Fibroblast of villous mesenchyme (primary cell): ENCODE data around the gene FN1. TPM values are rescaled to one million over a fixed set of nuclear protein-coding genes. Genes with fewer than 3 reads are reported as not detected.

Source experiments
- DNase-seq: peaks from one replicate; pipeline ENCODE4 v3.0.0-alpha.2; 2010; ENCODE audit warnings: low read depth
- H3K4me3 ChIP-seq: 2 replicates; pipeline ENCODE4 v1.5.1; 2011; ENCODE audit warnings: low read depth, mild to moderate bottlenecking, low read length
- total RNA-seq: library from RNA; depleted of rRNA; stranded (reverse); fragments of >200 nt; gene quantifications from 2 replicates; pipeline ENCODE4 v1.2.3, GENCODE V29; 2012
- TF ChIP-seq, protein P1 (sequence below): IDR thresholded peaks from 2 replicates; pipeline ENCODE4 v1.5.1; 2012; ENCODE audit warnings: low read depth, mild to moderate bottlenecking, low read length; ENCODE audit not compliant: insufficient read depth

Gene FN1
- total RNA-seq, 1 donor = 1,807 TPM

GRCh38 chr2:215375467-215375830, 60.4 kb downstream of the FN1 start:
- TF ChIP-seq, protein P1, sequence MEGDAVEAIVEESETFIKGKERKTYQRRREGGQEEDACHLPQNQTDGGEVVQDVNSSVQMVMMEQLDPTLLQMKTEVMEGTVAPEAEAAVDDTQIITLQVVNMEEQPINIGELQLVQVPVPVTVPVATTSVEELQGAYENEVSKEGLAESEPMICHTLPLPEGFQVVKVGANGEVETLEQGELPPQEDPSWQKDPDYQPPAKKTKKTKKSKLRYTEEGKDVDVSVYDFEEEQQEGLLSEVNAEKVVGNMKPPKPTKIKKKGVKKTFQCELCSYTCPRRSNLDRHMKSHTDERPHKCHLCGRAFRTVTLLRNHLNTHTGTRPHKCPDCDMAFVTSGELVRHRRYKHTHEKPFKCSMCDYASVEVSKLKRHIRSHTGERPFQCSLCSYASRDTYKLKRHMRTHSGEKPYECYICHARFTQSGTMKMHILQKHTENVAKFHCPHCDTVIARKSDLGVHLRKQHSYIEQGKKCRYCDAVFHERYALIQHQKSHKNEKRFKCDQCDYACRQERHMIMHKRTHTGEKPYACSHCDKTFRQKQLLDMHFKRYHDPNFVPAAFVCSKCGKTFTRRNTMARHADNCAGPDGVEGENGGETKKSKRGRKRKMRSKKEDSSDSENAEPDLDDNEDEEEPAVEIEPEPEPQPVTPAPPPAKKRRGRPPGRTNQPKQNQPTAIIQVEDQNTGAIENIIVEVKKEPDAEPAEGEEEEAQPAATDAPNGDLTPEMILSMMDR = no peak
- DNase-seq = no peak
- no peak overlapping the region for H3K4me3 ChIP-seq

- TF ChIP-seq, protein P1 = no peak
- no peak overlapping the region for H3K4me3 ChIP-seq
- DNase-seq = no peak
Observed at GRCh38 chr2:215374642-215375466, 61.0 kb downstream of the FN1 start.

- no peak overlapping the region for H3K4me3 ChIP-seq
- TF ChIP-seq, protein P1 = no peak
- no peak for DNase-seq
Observed at GRCh38 chr2:215374002-215374401, 61.9 kb downstream of the FN1 start.

DNA sequence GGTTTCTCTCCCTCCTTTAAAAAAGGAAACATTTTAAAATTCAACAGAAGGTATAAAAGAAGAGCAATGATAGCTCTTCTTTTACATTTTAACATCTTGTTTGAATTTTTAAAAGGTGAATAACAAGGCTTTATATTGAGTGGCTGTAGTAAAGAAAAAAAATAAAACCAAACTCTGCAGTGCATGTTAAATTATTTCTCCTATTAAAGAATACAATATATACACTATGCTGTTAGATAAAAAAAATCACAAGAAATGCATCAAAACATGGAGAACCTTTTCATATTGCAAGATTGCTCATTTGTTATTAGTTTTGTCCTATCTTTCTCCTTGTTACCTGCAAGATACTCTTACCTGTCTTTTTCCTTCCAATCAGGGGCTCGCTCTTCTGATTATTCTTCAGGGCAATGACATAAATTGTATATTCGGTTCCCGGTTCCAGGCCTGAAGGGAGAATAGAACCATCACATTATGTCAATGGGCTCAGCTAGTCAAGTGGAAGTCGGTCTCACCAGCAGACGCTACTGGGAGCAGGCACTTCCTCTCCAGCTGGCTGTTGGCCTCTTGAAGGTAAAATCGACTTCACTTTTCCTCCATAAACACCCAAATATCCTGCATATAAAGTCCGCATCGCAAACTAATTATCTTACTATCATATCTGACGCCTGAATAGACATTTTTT, 62.8 kb downstream of the FN1 start:
- no peak overlapping the region for H3K4me3 ChIP-seq
- TF ChIP-seq, protein P1 = no peak
- no peak for DNase-seq

DNA sequence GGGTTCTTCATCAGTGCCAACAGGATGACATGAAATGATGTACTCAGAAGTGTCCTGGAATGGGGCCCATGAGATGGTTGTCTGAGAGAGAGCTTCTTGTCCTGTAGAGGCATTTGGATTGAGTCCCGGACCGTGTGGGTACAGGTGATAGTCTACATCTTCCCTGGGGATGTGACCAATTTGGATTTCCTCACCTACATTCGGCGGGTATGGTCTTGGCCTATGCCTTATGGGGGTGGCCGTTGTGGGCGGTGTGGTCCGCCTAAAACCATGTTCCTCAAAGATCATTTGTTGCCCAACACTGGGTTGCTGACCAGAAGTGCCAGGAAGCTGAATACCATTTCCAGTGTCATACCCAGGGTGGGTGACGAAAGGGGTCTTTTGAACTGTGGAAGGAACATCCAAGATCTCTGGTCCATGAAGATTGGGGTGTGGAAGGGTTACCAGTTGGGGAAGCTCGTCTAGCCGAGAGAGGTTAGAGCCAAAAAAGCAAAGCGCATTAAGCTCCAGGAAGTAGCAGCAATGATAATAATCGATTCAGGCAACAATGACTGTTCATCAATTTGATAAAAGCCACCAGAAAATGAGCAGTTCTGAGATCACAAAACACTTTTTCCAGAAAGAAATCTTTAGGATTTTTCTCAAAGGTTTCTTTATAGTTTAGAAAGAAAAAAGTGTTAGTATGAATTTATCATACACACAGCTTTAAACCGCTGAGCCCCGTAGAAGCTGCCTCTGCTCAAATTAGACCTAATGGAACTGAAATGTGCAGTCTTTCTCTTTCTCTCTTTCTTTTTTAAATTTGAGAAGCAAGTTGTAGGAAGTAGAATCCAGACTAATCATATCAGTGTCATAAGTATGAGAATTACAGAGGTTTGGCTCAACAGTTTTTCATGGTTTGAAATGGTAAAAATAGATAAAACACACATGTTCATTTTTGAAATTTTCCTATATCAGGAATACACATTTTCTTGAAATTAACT, 63.7 kb downstream of the FN1 start:
- TF ChIP-seq, protein P1 = no peak
- DNase-seq = no peak

GRCh38 chr2:215370112-215370965, 65.5 kb downstream of the FN1 start:
- H3K4me3 ChIP-seq = no peak overlapping the region
- no peak for DNase-seq
- TF ChIP-seq, protein P1 = no peak

More for the DNA sequence above, 63.7 kb downstream of the FN1 start:
- no peak overlapping the region for H3K4me3 ChIP-seq
